Measurements from ENCODE around the gene NFATC1. TPM values are rescaled to one million over a fixed set of nuclear protein-coding genes. Genes with fewer than 3 reads are reported as not detected.

The NFATC1 gene
- total RNA-seq, 3 donors from 2014 or later, result 10.9 to 18.0 (median 12.9) TPM

- TF ChIP-seq CTCF (IDR thresholded peaks at IDR 0.05) (no peak), POLR2AphosphoS5 (IDR thresholded peaks at IDR 0.05) (no peak), POLR2A (IDR thresholded peaks at IDR 0.05) (no peak)
- Histone ChIP-seq H3K4me3 (no peak overlapping the region), H3K9me3 (no peaks in the 10 kb centered on the region), H3K4me1 (peaks cover 0 to 6% of the 10 kb centered on the region in 2 donors), H3K27ac (no peak overlapping the region), H3K27me3 (no peaks in the 10 kb centered on the region), H3K36me3 (no peaks in the 10 kb centered on the region)
- peak in 1 of 2 donors; percentile 48 for DNase-seq (ENCODE audit: low spot score in 2 of 2)
- intact Hi-C loops (cut with DNase I; ENCODE audit: low total_unique reads), result no loop called here
These were observed 115.1 kb downstream of the NFATC1 start for GRCh38 chr18:79510731-79511241.

- Histone ChIP-seq H3K4me1 (peaks cover 0 to 6% of the 10 kb centered on the region in 2 donors), H3K36me3 (no peaks in the 10 kb centered on the region), H3K4me3 (no peak overlapping the region), H3K27me3 (no peaks in the 10 kb centered on the region), H3K27ac (no peak overlapping the region), H3K9me3 (no peaks in the 10 kb centered on the region)
- intact Hi-C loops (cut with DNase I; ENCODE audit: low total_unique reads), result no loop called here
- DNase-seq (ENCODE audit: low spot score in 2 of 2), result peak in 1 of 2 donors; percentile 22
- TF ChIP-seq POLR2AphosphoS5 (IDR thresholded peaks at IDR 0.05) (no peak), CTCF (IDR thresholded peaks at IDR 0.05) (no peak), POLR2A (IDR thresholded peaks at IDR 0.05) (no peak)
These were observed 115.5 kb downstream of the NFATC1 start for GRCh38 chr18:79511271-79511670.

GRCh38 chr18:79511671-79512301, 116.1 kb downstream of the NFATC1 start:
- Histone ChIP-seq H3K9me3 (no peaks in the 10 kb centered on the region), H3K4me3 (no peak overlapping the region), H3K4me1 (peaks cover 0 to 6% of the 10 kb centered on the region in 2 donors), H3K27me3 (no peaks in the 10 kb centered on the region), H3K36me3 (no peaks in the 10 kb centered on the region), H3K27ac (no peak overlapping the region)
- peak; percentile 11 to 31 for DNase-seq (ENCODE audit: low spot score in 2 of 2)
- intact Hi-C loops (cut with DNase I; ENCODE audit: low total_unique reads), result no loop called here
- TF ChIP-seq POLR2A (IDR thresholded peaks at IDR 0.05) (no peak), CTCF (IDR thresholded peaks at IDR 0.05) (no peak), POLR2AphosphoS5 (IDR thresholded peaks at IDR 0.05) (no peak)

GRCh38 chr18:79512461-79513380, 117.0 kb downstream of the NFATC1 start:
- TF ChIP-seq CTCF (IDR thresholded peaks at IDR 0.05), result no peak
- no peak for TF ChIP-seq POLR2A (IDR thresholded peaks at IDR 0.05)
- TF ChIP-seq POLR2AphosphoS5 (IDR thresholded peaks at IDR 0.05), result no peak
- Histone ChIP-seq H3K4me1 (no peaks in the 10 kb centered on the region), H3K36me3 (no peaks in the 10 kb centered on the region), H3K27ac (no peak overlapping the region), H3K27me3 (no peaks in the 10 kb centered on the region), H3K4me3 (no peak overlapping the region), H3K9me3 (no peaks in the 10 kb centered on the region)
- peak; percentile 16 to 39 for DNase-seq (ENCODE audit: low spot score in 2 of 2)
- intact Hi-C loops (cut with DNase I; ENCODE audit: low total_unique reads), result no loop called here
